Gastroesophageal sphincter (tissue), 4 donors: ENCODE measurements around the gene SPOP. TPM values are rescaled to one million over a fixed set of nuclear protein-coding genes. Genes with fewer than 3 reads are reported as not detected.
A peak's percentile ranks its signal among the peaks of the same experiment; 100 is the strongest.

Source experiments
- ATAC-seq: fragments of 150-250 bp; one replicate; pipeline ENCODE4 v1.9.1; 2016; ENCODE audit warnings: mild to moderate bottlenecking, moderate library complexity
- H3K27ac ChIP-seq, 4 donors: fragments of 200-600 bp; sonication (generic) in 3 of 4; 1 replicate in 3 of 4; 2 replicates in 1 of 4; pipeline ENCODE4 v1.5.1; 2016 to 2019
- H3K27me3 ChIP-seq: fragments of 200-600 bp; sonication (generic); one replicate; pipeline ENCODE4 v1.5.1; 2019
- H3K36me3 ChIP-seq, 2 donors: fragments of 200-600 bp; sonication (generic); one replicate each; pipeline ENCODE4 v1.5.1; 2019; ENCODE audit warnings: control low read depth in 1 of 2
- H3K4me1 ChIP-seq, 3 donors: fragments of 200-600 bp; sonication (generic); 1 replicate in 2 of 3; 2 replicates in 1 of 3; pipeline ENCODE4 v1.5.1; 2016 to 2019; ENCODE audit warnings: control low read depth in 2 of 3
- H3K4me3 ChIP-seq, 2 donors: fragments of 200-600 bp; sonication (generic); one replicate each; pipeline ENCODE4 v1.5.1; 2019; ENCODE audit warnings: mild to moderate bottlenecking in 1 of 2, moderate library complexity in 1 of 2
- H3K9me3 ChIP-seq, 3 donors: fragments of 200-600 bp; sonication (generic); one replicate each; pipeline ENCODE4 v1.5.1; 2017 to 2019; ENCODE audit warnings: control low read depth in 2 of 3
- EP300 ChIP-seq: sonication (generic); formaldehyde crosslinking; IDR thresholded peaks from one replicate; pipeline ENCODE4 v1.6.1; 2017; ENCODE audit warnings: antibody characterized with exemption, mild to moderate bottlenecking
- POLR2A ChIP-seq, 2 donors: fragments of 450-650 bp; IDR thresholded peaks; one replicate each; pipeline ENCODE4 v1.6.1; 2017; ENCODE audit warnings: antibody characterized with exemption in 2 of 2, mild to moderate bottlenecking in 2 of 2, moderate library complexity in 1 of 2
- POLR2AphosphoS5 ChIP-seq: sonication (generic); formaldehyde crosslinking; IDR thresholded peaks from one replicate; pipeline ENCODE4 v1.6.1; 2017; ENCODE audit warnings: antibody characterized with exemption
- WGBS, 2 donors: methylation state at CpG; one replicate each; pipeline ENCODE4 v1.1.5; 2018; ENCODE audit warnings: low coverage in 1 of 2; 5-methylcytosine and 5-hydroxymethylcytosine counted together
- total RNA-seq, 4 donors: library from RNA; depleted of rRNA; stranded (reverse); fragments of >200 nt; gene quantifications; one replicate each; pipeline ENCODE4 v1.1.0, GENCODE V29; 2016
- TF ChIP-seq, protein P1 (sequence below), 4 experiments: fragments of 200-600 bp in 2 of 4; fragments of 450-650 bp in 2 of 4; sonication (generic) in 1 of 4; IDR thresholded peaks; one replicate each; pipeline ENCODE4 v1.5.1; 2017 to 2019; ENCODE audit warnings: antibody characterized with exemption in 4 of 4, mild to moderate bottlenecking in 2 of 4, moderate library complexity in 2 of 4

The SPOP gene
- total RNA-seq, 4 donors from 2014 or later = 159 to 268 (median 176) TPM

DNA sequence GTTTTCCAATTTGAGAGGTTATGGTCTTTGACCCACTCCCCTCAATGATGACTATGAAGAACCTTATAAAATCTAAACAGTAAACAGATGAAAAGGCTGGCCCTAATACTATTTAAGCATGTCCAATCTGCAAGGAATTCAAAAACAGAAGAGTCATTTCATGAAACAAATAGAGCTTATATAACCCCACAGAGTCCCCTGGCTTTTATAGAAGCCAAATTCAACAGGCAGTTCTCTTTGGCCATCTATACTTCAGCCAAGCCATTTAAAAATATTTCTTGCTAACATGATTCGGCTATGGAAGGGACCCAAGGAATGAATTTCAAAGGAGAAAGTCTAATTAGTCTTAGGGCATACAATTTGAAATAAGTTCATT, 43.4 kb downstream of the SPOP start:
- 15 to 29% methylated on average over 1 of the region's 1 CpG for WGBS, 2 donors
- Histone ChIP-seq H3K27ac (peak overlapping the region; percentile 52 to 91 (median 84)), H3K36me3 (no peaks in the 10 kb centered on the region), H3K4me1 (peaks cover 30 to 96% (median 40%) of the 10 kb centered on the region in 3 donors), H3K9me3 (no peaks in the 10 kb centered on the region), H3K4me3 (no peak overlapping the region), H3K27me3 (no peaks in the 10 kb centered on the region)
- no peak for ATAC-seq
- TF ChIP-seq, protein P1, sequence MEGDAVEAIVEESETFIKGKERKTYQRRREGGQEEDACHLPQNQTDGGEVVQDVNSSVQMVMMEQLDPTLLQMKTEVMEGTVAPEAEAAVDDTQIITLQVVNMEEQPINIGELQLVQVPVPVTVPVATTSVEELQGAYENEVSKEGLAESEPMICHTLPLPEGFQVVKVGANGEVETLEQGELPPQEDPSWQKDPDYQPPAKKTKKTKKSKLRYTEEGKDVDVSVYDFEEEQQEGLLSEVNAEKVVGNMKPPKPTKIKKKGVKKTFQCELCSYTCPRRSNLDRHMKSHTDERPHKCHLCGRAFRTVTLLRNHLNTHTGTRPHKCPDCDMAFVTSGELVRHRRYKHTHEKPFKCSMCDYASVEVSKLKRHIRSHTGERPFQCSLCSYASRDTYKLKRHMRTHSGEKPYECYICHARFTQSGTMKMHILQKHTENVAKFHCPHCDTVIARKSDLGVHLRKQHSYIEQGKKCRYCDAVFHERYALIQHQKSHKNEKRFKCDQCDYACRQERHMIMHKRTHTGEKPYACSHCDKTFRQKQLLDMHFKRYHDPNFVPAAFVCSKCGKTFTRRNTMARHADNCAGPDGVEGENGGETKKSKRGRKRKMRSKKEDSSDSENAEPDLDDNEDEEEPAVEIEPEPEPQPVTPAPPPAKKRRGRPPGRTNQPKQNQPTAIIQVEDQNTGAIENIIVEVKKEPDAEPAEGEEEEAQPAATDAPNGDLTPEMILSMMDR (IDR thresholded peaks at IDR 0.05) = no peak
- no peak for TF ChIP-seq EP300

DNA sequence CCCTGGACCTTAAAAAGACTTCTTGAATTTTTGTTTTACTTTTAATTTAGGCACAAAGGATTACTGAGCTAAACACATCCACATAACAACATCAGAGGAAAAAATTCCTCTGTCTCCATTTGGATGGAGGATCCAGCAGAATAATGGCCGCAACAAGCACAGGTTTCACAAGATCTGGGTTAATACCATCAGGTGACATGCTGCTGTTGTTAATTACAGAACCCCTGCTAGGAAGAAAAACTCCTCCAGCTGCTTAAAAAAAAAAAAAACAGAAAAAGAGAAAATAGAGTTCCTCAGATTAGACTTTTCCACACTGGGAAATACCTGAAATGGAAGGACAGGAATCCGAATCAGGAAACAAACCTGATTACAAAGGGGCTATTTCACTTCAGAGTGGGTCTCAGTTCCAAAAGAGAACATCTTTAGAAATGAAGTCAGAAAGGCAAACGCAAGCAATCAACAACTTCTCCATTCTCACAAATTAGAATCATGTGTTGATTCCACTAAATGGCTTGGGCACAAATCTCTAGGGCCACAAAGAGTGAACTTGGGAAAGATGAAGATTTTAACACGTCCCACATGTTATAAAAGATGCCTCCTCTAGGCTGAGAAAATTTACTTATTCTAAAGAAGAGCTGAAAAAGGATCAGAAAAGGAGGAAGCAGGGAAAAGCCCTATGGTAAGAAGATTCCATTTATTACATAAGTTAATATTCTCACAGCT, 44.0 kb downstream of the SPOP start:
- 19 to 50% methylated on average over 3 to 4 of the region's 4 CpGs for WGBS, 2 donors
- no peak for TF ChIP-seq EP300
- no peak for TF ChIP-seq POLR2AphosphoS5
- no peak for TF ChIP-seq POLR2A (IDR thresholded peaks at IDR 0.05)
- TF ChIP-seq, protein P1 (IDR thresholded peaks at IDR 0.05) = no peak
- H3K4me1 ChIP-seq = peaks cover 36 to 98% (median 40%) of the 10 kb centered on the region in 3 donors
- H3K9me3 ChIP-seq = no peaks in the 10 kb centered on the region
- H3K27ac ChIP-seq = peak overlapping the region; percentile 70 to 91 (median 84)
- H3K27me3 ChIP-seq = no peaks in the 10 kb centered on the region
- H3K36me3 ChIP-seq = no peaks in the 10 kb centered on the region
- ATAC-seq = no peak
- H3K4me3 ChIP-seq = no peak overlapping the region

DNA sequence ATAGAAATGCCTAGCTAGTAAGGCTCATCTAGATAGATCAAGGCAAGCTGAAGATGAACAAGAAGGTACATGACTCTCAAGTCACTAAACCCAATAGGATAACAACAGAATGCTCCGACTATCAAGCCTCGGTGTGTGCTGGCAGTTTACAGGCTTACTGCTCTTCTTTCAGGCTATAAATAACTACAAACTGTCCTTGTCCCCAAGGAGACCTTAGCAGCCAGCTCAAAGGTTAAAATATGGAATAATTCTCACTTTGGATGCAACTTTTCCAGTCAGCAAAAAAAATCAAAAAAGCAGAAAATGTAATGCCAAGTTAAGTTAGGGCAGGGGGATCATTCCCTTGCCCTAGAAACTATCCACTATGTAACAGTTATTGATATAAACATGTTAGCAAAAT, 44.6 kb downstream of the SPOP start:
- Histone ChIP-seq H3K4me3 (no peak overlapping the region), H3K36me3 (no peaks in the 10 kb centered on the region), H3K4me1 (peaks cover 40 to 100% (median 43%) of the 10 kb centered on the region in 3 donors), H3K27ac (peak overlapping the region; percentile 70 to 91 (median 84)), H3K27me3 (no peaks in the 10 kb centered on the region), H3K9me3 (no peaks in the 10 kb centered on the region)
- ATAC-seq = no peak
- WGBS, 2 donors = 0 to 48% methylated on average over 2 of the region's 2 CpGs
- TF ChIP-seq POLR2A (IDR thresholded peaks at IDR 0.05) (no peak), POLR2AphosphoS5 (no peak), EP300 (no peak)

DNA sequence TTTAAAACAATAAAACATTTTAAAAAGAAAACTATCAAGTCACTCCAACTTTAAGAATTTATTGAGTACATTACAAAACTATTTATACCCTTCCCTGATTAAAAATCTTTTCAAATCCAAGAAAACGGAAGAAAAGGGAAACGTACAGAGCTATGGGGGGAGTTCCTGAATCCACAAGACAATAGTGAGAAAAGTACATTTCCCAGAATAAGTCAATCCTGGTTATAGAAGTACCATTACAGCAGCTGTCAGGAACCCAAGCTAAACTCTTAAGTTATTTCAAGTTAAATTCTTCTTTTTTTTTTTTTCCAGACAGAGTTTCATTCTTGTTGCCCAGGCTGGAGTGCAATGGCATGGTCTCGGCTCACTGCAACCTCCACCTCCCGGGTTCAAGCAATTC, 45.7 kb downstream of the SPOP start:
- Histone ChIP-seq H3K27ac (peak overlapping the region; percentile 4 to 91 (median 63)), H3K9me3 (no peaks in the 10 kb centered on the region), H3K36me3 (no peaks in the 10 kb centered on the region), H3K27me3 (no peaks in the 10 kb centered on the region), H3K4me1 (peaks cover 47 to 100% (median 52%) of the 10 kb centered on the region in 3 donors), H3K4me3 (no peak overlapping the region)
- ATAC-seq = no peak
- WGBS, 2 donors = 63 to 65% methylated on average over 4 of the region's 4 CpGs
- TF ChIP-seq POLR2AphosphoS5 (no peak), POLR2A (IDR thresholded peaks at IDR 0.05) (no peak), EP300 (no peak)
- TF ChIP-seq, protein P1 (IDR thresholded peaks at IDR 0.05) = no peak

DNA sequence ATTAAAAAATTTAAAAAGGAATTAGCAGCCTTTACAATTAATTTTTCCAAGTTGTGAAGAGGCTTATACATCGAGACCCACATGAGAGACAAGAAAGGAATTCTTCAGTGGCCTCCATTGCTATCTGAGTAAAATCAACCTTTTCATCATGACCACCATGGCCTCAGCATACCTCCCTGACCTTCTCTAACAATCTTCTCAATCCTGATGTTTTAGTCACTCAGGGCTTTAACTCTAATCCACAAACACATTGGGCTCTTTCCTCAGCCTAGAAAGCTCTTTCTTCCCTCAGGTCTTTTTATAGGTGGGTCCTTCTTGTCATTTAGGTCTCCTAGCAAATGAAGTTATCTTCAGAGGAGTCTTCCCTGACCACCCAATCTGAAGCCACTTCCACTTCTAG, 46.4 kb downstream of the SPOP start:
- Histone ChIP-seq H3K4me3 (no peak overlapping the region), H3K36me3 (peaks cover 0 to 1% of the 10 kb centered on the region in 2 donors), H3K9me3 (no peaks in the 10 kb centered on the region), H3K4me1 (peaks cover 47 to 100% (median 51%) of the 10 kb centered on the region in 3 donors), H3K27ac (peak overlapping the region in 3 of 4 donors; percentile 4 to 91 (median 89)), H3K27me3 (no peaks in the 10 kb centered on the region)
- TF ChIP-seq, protein P1 (IDR thresholded peaks at IDR 0.05) = no peak
- TF ChIP-seq EP300 (no peak), POLR2AphosphoS5 (no peak), POLR2A (IDR thresholded peaks at IDR 0.05) (no peak)
- 93% methylated on average over 1 of the region's 1 CpG for WGBS, 2 donors
- ATAC-seq = no peak
